ENCODE measurements around the gene PQBP1.

Gene PQBP1

DNA sequence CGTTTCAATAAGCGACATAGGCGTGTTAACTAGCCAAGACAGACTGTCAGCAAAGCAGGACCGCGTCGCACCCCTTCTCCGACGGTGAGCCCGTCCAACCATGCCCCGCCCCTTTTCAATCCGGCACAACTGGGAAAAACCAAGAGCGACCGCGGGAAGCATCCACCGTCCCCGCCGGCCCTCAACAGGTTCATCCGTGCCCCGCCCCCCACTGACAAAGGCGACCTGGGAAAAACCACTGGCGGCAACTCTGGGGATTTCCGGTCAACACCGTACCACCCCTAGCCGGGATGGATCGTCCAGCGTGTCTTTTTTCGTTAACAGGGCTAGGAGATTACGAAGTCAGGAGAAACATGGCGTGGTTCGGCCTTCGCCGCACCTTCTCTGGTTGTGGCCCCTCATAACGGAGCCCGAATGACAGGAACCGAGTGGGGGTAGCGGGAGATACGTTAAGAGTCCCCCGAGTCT is 539 bp upstream of the PQBP1 start:
- FAIRE-seq (peak; percentile 77), DNase-seq (ENCODE audit: extremely low spot score, insufficient read length, low read depth) (no peak)

DNA sequence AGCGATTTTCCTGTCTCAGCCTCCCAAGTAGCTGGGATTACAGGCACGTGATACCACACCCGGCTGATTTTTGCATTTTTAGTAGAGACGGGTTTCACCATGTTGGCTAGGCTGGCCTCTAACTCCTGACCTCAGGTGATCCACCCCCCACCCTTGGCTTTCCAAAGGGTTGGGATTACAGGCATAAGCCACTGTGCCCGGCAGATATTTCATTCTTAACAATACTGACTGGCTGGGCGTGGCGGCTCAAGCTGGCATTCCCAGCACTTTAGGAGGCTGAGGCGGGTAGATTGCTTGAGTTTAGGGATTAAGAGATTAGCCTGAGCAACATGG is 1.3 kb downstream of the PQBP1 start:
- no peak for FAIRE-seq
- no peak for DNase-seq (ENCODE audit: extremely low spot score, insufficient read length, low read depth)

DNA sequence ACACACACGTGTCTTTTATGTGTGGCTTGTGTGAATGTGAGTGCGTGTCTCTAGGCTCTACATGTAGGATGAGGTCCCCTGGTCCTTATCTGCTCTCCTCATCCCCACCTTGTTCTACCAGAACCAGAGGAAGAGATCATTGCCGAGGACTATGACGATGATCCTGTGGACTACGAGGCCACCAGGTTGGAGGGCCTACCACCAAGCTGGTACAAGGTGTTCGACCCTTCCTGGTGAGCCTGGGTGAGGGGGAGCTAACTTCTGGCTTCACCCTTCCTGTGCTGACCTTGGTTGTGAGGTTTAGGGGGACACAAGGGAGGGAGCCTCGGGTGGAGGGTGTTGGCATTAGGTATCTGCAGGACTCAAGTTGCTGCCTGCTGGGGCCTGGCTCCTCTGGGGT is 3.3 kb downstream of the PQBP1 start:
- no peak for FAIRE-seq
- no peak for DNase-seq (ENCODE audit: extremely low spot score, insufficient read length, low read depth)

DNA sequence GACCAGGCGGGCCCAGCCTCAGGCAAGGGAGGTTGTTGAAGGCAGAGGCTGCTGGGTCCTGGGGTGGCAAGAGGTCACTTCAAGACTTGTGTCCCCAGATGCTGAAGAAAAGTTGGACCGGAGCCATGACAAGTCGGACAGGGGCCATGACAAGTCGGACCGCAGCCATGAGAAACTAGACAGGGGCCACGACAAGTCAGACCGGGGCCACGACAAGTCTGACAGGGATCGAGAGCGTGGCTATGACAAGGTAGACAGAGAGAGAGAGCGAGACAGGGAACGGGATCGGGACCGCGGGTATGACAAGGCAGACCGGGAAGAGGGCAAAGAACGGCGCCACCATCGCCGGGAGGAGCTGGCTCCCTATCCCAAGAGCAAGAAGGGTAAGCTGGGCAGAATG is 4.4 kb downstream of the PQBP1 start:
- DNase-seq (ENCODE audit: extremely low spot score, insufficient read length, low read depth) = no peak
- no peak for FAIRE-seq

DNA sequence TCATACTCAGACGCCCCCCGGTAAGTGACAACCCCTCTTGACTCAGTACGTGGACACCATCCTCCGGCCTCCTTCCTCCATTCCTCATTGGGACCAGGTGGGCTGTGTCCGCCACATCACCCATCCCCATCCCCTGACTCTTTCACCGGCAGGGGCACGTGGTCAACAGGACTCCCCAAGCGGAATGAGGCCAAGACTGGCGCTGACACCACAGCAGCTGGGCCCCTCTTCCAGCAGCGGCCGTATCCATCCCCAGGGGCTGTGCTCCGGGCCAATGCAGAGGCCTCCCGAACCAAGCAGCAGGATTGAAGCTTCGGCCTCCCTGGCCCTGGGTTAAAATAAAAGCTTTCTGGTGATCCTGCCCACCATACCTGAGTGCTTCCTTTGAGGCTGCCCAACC is 5.0 kb downstream of the PQBP1 start:
- no peak for DNase-seq (ENCODE audit: extremely low spot score, insufficient read length, low read depth)
- FAIRE-seq = no peak

DNA sequence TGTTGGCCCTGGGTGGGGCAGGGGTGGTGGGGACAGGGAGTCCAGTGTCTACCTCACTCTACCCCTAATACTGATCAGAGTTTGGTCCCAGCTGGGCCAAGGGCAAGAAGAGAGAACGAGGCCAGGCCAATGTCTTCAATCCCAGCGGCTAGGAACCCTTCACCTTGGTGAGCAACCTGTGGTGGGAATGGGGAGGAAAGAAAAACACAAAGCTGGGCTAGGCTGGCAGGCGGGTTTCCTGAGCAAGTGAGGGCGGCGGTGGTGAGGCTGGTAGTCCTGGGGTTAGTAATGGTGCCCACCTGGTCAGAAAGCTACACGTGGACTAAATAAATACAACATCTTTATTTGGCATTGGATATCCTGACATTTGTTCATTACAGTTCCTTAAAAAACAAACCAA is 5.6 kb downstream of the PQBP1 start:
- FAIRE-seq = no peak
- DNase-seq (ENCODE audit: extremely low spot score, insufficient read length, low read depth) = no peak

DNA sequence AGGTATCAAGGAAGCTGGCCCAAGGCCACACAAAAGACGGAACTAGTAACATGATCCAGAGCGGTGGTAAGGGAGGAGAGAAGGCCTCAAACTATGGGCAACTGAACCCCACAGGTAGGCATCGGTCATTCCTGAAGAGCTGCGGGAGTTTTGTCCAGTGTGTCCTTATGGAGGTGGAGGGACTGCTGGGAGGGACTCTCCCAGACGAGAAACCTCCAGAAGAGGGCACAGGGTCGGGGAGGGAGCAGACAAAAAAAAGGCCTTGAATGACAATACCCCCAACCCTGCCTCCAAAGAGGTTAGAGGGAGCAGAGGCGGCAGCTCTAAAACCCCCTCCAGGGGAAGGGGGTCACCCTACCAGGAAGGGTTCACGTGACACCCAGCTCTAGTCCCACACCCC is 6.5 kb downstream of the PQBP1 start:
- DNase-seq (ENCODE audit: extremely low spot score, insufficient read length, low read depth) (no peak), FAIRE-seq (no peak)

DNA sequence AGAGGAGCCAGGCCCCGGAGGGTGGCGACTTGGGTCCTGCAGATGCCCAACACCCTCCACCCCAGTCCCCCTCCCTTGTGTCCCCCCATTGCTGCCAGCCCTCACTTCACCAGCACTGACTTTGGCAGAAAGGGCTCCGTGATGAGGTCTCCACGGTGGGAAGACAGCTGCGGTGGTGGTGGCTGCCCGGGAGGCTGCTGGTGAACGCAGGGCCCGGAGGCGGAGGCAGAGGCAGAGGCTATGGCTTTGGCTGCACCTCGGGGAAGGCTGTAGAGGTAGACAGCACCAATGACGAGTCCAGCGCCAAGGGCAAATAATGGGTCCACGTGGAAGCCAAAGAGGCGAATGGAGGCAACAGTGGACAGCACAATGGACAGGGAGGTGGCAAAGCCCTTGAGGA is 6.9 kb downstream of the PQBP1 start:
- no peak for FAIRE-seq

DNA sequence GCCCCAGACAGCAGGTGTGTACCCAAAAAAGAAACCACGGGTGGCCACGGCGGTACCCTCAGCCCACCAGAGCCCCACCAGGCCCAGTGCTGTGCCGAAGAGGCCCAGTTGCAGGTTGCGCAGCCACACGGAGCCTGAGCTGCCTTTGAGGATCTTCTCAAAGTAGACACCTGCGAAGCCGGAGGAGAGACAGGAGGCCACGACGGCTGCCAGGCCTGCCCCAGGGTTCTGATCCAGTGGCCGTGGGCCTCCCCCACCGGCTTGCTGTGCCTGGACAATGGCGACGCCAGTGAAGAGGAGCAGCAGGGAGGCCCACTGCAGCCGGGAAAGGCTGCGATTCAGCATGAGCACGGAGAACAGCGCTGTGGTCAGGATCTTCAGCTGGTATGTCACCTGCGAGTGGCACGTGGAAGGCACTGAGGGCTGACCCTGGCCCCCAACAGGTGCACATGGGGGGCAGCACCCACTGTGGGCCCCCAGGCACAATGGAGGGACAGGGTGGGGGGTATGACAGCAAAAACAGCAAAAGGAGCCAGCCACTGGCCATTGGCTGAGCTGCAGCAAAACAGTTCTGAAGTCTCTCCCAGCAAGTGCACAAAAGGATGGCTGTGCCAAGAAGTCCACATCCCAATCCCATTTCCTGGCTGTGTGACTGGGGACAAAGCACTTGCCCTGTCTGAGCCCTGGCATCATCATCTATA is 7.5 kb downstream of the PQBP1 start:
- no peak for DNase-seq (ENCODE audit: extremely low spot score, insufficient read length, low read depth)
- FAIRE-seq = no peak

More for the DNA sequence above, 6.9 kb downstream of the PQBP1 start:
- DNase-seq (ENCODE audit: extremely low spot score, insufficient read length, low read depth) = no peak

DNA sequence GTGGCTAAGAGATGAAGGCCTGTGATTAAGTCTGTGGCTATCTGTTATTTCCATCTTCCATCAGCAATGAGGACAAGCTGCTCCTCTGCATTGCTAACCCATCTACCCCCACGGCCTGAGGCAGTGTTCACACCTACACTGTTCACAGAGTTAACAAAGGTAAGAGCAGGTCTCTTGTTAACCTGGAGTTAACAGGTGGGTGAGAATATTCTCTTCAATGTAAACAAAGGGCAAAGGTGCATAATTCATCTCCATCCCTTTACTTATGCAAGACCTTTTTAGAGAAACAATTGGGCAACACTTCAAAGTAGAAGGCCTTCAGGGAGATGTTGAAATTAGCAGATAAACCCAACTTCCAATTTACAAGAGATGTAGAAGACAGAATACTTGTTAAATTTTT is 10.9 kb downstream of the PQBP1 start:
- FAIRE-seq = no peak

DNA sequence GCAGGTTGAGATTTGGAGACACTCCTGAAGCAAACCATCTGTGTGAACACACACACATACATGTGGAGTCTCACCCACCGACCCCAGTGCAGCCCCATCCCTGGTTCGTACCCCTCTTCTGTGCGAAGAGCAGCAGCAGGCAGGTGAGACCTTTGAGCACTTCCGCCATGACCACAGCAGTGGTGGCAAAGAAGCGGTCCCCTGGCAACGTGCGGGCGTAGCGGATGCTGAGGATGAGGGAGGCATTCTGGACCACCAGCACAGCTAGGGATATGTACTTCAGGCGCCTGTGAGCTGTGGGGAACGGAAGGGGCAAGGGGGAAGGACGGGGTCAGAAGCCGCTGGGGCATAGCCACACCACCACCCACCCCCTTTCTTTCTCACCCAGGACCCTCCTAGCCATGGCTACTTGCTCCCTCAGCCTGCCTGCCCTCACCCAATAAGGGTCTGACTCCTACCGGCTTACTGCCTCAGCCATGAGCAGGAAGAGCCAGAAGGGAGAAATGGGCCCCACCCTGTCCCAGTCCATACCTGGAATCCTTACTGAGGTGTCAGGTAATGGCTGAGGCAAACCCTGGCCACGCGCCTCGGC is 12.1 kb downstream of the PQBP1 start:
- FAIRE-seq = no peak

More for the DNA sequence above, 10.9 kb downstream of the PQBP1 start:
- DNase-seq (ENCODE audit: extremely low spot score, insufficient read length, low read depth) = no peak

DNA sequence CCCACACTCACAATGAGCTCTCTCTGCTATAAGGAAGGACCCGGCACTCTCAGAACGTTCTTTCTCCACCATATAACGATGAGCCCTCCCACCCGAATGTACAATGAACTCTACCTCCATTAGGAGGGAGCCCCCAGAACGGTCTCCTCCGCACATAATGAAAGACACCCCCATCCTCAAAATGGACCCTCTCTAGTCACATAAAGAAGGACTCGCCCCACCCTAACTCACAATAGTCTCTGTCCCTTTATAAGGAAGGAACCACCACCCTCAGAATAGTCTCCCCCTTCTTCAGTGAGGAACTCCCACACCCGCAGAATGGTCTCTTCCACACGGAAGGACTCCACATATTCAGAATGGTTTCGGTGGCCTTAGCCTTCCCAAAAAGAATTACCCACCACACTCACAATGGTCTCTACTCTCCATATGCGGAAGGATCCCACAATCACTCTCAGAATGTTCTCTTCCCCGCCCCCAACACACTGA is 13.2 kb downstream of the PQBP1 start:
- peak; percentile 72 for FAIRE-seq

More for the DNA sequence above, 12.1 kb downstream of the PQBP1 start:
- no peak for DNase-seq (ENCODE audit: extremely low spot score, insufficient read length, low read depth)

DNA sequence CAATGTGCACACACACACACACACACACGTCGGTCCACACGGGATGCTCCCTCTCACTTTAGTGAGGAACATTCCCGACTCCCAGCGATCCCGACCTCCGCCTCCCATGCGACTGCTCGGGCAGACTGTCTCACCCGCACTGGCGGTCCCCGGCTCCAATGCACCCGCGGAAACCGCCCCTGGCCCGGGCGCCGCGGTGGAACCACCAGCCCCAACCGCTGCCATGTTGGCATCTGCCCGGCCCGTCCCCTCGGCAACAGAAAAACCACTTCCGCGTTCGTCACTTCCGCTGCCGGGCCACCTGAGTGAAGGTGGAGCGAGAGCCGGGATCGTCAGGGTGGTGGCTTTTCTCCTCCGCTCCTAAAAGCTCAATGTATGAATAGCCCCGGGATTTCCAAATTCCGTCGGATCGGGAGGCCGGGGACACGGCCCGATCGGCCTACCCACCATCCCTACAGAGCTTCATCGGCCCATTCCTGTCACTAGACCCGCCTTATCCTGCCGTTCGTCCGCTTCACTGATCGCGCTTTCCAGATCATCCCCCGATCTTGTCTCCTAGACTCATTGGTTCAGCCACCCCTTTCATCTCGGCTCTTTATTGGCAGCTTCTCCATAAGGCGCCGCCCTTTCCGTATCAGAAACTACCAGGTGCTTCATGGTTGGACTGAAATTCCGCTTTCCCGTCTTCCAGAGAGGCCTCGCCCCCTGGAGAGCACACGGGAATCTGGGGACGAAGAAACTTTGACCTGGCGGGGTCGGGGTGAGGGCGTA is 13.9 kb downstream of the PQBP1 start, which contains the start of gene SLC35A2:
Gene SLC35A2, minus strand, starts transcription at position 235 of the 771 bp plus-strand sequence. Its CDS starts 10 bp downstream, at position 225.
- FAIRE-seq (peak; percentile 91), DNase-seq (ENCODE audit: extremely low spot score, insufficient read length, low read depth) (no peak)

More for the DNA sequence above, 13.2 kb downstream of the PQBP1 start:
- no peak for DNase-seq (ENCODE audit: extremely low spot score, insufficient read length, low read depth)

DNA sequence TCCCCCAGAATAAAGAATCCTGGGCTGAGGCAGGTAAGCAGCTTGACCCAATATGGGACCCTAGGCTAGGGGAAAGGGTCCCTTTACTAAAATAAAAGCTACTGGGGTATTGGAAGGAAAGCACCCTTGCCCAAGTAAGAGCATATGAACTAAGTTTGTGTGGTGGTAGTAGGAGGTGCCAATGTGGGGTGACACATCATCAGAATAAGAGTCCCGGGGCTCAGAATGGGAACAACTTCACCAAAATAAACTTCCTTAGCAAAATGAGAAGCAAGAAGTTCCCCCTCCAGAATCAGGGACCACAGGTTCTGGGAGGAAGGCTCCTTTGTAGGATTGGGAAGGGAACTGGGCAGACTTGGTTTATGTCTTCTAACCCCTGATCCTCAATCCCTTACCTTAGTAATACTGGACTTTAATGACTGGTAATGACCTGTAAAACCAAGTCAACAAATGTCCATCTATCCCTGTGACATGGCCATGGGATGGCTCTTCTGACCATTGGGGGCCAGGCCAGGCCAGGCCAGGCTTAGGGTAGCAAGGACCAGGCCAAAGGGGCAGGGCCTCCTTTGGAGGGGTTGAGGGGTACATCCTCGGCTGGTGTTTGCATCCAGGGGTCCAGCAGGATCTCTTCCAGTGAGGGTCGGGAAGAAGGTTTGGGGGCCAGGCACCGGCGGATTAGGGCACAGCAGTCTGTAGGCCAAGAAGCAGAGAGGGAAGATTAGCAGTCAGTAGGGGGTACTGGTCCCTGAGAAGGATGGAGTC is 16.1 kb downstream of the PQBP1 start:
- FAIRE-seq (no peak), DNase-seq (ENCODE audit: extremely low spot score, insufficient read length, low read depth) (no peak)

DNA sequence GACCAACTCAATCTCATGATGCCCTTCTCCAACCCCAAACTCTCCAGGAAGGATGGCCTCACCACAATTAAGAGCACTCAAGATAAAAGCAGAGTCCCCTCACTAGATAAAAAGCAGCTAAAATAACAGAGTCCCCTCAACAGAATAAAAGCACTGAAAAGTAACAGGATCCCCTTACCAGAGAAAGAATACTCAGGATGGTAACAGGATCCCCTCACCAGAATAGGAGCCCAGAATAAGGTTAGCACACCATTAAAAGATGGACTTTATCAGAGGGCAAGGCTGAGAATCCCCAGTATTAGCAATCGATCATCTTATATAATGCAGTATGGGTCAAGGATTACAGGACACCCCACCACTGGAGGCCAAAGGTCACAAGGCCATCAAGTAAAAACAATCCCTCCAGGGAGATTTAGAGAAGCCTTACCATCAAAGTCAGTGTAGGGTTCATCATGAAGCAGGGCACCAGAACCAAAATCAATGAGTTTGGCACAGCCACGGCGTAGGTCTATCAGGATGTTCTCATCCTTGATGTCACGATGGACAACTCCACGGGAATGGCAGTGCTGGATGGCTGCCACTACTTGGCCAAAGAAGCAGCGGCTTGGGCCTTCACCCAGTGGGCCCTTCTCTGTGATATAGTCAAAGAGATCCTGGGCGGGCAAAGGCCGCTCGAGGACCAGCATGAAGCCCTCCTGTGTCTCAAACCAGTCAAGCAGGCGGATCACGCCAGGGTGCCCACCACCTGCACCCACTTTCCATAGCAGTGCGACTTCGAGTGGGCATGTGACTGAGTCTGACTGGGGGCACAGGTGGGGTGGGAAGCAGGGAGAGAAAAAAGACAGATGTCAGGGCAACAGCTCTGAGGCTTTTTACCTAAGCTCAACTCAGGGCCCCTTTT is 17.1 kb downstream of the PQBP1 start:
- FAIRE-seq (no peak), DNase-seq (ENCODE audit: extremely low spot score, insufficient read length, low read depth) (no peak)

DNA sequence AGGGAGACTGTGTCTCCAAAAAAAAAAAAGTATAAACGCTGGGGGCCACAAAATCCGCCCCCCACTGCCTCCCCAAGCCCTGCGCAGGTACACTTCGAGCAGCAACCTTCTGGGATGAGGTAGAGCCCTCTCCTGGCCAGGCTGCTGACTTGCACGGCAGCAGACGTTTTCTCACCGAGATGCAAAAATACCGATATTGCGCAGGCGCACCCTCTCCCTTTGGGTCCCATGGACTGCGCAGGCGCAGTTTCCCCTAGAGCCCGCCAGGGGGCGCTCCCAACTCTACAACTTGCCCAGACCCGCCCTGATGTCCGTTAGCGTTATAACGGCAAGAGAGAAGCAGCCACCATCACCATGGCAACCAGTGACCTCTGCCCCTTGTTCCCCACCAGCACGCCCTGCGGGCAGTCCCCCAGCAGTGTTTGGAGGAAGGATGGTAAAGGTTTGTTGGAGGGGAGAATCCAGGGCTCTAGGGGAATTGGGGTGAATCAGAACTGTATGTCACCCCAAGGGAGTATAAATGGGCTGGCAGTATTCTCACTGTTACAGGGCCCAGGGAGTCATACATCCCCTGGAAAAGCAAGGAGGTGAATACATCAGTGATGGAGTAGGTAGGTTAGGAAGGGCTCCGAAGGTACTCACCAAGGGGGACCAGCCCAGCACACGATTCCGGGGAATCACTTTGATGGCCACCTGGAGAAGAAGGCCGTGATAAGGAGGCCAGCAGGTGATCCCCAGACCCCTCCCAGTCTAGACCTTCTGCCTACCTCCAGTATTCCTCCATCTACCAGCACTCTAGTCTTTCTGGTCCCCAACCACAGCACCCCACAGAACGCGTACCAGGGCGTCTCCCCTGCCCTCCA is 19.6 kb downstream of the PQBP1 start:
- FAIRE-seq (peak; percentile 100), DNase-seq (ENCODE audit: extremely low spot score, insufficient read length, low read depth) (peak; percentile 54)

DNA sequence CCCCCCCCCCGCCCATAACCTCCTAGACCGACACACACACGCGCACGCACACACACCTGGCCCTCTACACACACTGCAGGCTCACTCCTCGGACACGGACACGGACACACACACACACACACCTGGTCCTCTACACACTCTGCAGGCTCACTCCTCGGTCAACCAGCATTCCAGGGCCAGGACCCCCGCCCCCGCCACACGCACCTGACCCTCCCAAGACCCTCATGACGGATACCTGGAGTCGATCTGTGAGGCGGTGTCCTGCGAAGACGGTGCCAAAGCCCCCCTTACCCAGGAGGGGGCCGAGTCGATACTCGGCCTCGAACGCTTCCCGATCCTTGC is 20.5 kb downstream of the PQBP1 start:
- FAIRE-seq = peak; percentile 12
- DNase-seq (ENCODE audit: extremely low spot score, insufficient read length, low read depth) = no peak

DNA sequence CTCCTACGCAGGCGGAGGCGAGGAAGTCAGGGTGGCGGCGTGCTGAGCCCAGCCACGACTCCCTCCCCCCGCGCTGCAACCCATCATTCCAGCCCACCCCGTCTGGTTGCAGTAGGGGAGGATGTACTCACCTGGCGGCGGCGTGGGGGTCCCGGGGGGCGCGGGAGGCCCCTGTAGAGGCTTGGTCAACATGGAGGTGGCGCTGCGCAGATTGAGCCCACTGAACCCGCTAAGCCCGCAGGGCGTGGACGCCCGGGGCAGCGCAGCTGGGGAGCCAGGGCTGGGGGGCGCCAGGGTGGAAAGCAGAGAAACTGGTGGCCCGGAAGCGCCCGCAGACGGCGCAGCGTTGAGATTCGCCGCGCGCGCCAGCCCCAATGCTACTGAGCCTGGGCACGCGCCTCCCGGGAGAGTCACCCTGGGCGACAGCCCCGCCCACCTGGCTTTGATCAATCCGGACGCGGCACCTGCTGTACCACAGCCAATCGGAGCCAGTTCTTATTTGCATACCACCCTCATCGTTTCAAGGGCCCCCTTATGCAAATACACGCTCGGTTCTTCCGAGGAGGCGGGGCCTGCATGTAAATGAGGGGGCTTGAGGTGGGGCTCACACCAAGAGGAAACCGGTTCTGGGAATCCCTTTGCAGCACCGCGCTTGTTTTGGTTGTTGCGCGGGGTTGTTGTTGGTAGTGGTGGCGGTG is 21.1 kb downstream of the PQBP1 start, which contains the start of gene PIM2:
Gene PIM2, minus strand, starts transcription at position 382 of the 698 bp plus-strand sequence. Its CDS starts 190 bp downstream, at position 192.
- DNase-seq (ENCODE audit: extremely low spot score, insufficient read length, low read depth) (peak; percentile 70), FAIRE-seq (peak; percentile 100)
